HEK293 (cell line): Measurements from ENCODE around the gene ABHD14A.

Experiments
- CTCF ChIA-PET: fragments of 350-600 bp; formaldehyde crosslinking; extraction: SDS; loops from one replicate; lab custom pipeline; 2021; ENCODE audit warnings: antibody characterized with exemption; lab: Yijun Ruan, JAX
- POLR2A ChIA-PET: fragments of 300-600 bp; formaldehyde crosslinking; extraction: SDS; loops from one replicate; lab custom pipeline; 2020; ENCODE audit warnings: antibody characterized with exemption, inconsistent platforms; lab: Yijun Ruan, JAX
- H3K27ac ChIP-seq: fragments of 200-500 bp; sonication (Bioruptor generic); 2 replicates; pipeline ENCODE4 v1.5.1; 2014; ENCODE audit warnings: low read depth, low read length, control low read depth, inconsistent platforms; ENCODE audit errors: extremely low read depth
- H3K36me3 ChIP-seq, 2 experiments: fragments of 200-500 bp in 1 of 2; sonication (Bioruptor generic) in 1 of 2; 1 replicate in 1 of 2; 2 replicates in 1 of 2; pipeline ENCODE4 v1.5.1; 2014 to 2017; ENCODE audit warnings: inconsistent platforms in 2 of 2, low read length in 2 of 2; ENCODE audit not compliant: control insufficient read depth in 2 of 2, insufficient read depth in 1 of 2
- H3K4me1 ChIP-seq: fragments of 200-500 bp; sonication (Bioruptor generic); 2 replicates; pipeline ENCODE4 v1.5.1; 2014; ENCODE audit warnings: mild to moderate bottlenecking, low read length, inconsistent platforms; ENCODE audit not compliant: control insufficient read depth, insufficient read depth
- H3K4me3 ChIP-seq: 2 replicates; pipeline ENCODE4 v1.5.1; 2011; ENCODE audit warnings: low read depth, mild to moderate bottlenecking, control low read depth, low read length, moderate library complexity
- H3K9me3 ChIP-seq: fragments of 200-500 bp; sonication (Bioruptor generic); 2 replicates; pipeline ENCODE4 v1.5.1; 2014; ENCODE audit warnings: low read depth, low read length, inconsistent platforms; ENCODE audit not compliant: control insufficient read depth, insufficient read depth
- GFI1B ChIP-seq: fragments of 450-650 bp; formaldehyde crosslinking; IDR thresholded peaks from 2 replicates; pipeline ENCODE4 v1.5.1; 2016; ENCODE audit warnings: missing biosample characterization, missing genetic modification characterization
- INSM2 ChIP-seq: fragments of 450-650 bp; formaldehyde crosslinking; IDR thresholded peaks from 2 replicates; pipeline ENCODE4 v1.5.1; 2016; ENCODE audit warnings: missing biosample characterization, missing genetic modification characterization
- MEIS1 ChIP-seq: sonication (generic); formaldehyde crosslinking; IDR thresholded peaks from 2 replicates; pipeline ENCODE4 v1.8.1; 2022; ENCODE audit warnings: missing genetic modification reagents, mild to moderate bottlenecking, borderline replicate concordance
- SCRT2 ChIP-seq: fragments of 450-650 bp; formaldehyde crosslinking; IDR thresholded peaks from 2 replicates; pipeline ENCODE4 v1.5.1; 2016; ENCODE audit warnings: missing biosample characterization, missing genetic modification characterization
- WT1 ChIP-seq: fragments of 450-650 bp; formaldehyde crosslinking; IDR thresholded peaks from 2 replicates; pipeline ENCODE4 v1.5.1; 2016; ENCODE audit warnings: missing biosample characterization, missing genetic modification characterization
- ZBTB17 ChIP-seq: fragments of 450-650 bp; formaldehyde crosslinking; IDR thresholded peaks from 2 replicates; pipeline ENCODE4 v1.5.1; 2016; ENCODE audit warnings: missing biosample characterization, missing genetic modification characterization
- ZBTB8A ChIP-seq: fragments of 450-650 bp; formaldehyde crosslinking; IDR thresholded peaks from 2 replicates; pipeline ENCODE4 v1.5.1; 2016; ENCODE audit warnings: missing biosample characterization, missing genetic modification characterization
- ZEB2 ChIP-seq: fragments of 450-650 bp; formaldehyde crosslinking; IDR thresholded peaks from 2 replicates; pipeline ENCODE4 v1.5.1; 2016; ENCODE audit warnings: missing biosample characterization, missing genetic modification characterization
- ZFHX2 ChIP-seq: fragments of 450-650 bp; formaldehyde crosslinking; conservative IDR thresholded peaks from 2 replicates; pipeline ENCODE4 v1.5.1; 2016; ENCODE audit warnings: missing biosample characterization, missing genetic modification characterization
- ZFP3 ChIP-seq: fragments of 450-650 bp; formaldehyde crosslinking; IDR thresholded peaks from 2 replicates; pipeline ENCODE4 v1.5.1; 2016; ENCODE audit warnings: low read depth, missing biosample characterization, missing genetic modification characterization
- ZNF114 ChIP-seq: fragments of 450-650 bp; formaldehyde crosslinking; IDR thresholded peaks from 2 replicates; pipeline ENCODE4 v1.5.0; 2017; ENCODE audit warnings: missing biosample characterization, missing genetic modification characterization
- ZNF133 ChIP-seq: fragments of 450-650 bp; formaldehyde crosslinking; IDR thresholded peaks from 2 replicates; pipeline ENCODE4 v1.5.1; 2016; ENCODE audit warnings: missing biosample characterization, missing genetic modification characterization
- ZNF155 ChIP-seq: fragments of 450-650 bp; formaldehyde crosslinking; IDR thresholded peaks from 2 replicates; pipeline ENCODE4 v1.5.1; 2016; ENCODE audit warnings: missing biosample characterization, missing genetic modification characterization
- ZNF184 ChIP-seq: fragments of 450-650 bp; IDR thresholded peaks from 2 replicates; pipeline ENCODE4 v1.5.1; 2018; ENCODE audit warnings: missing biosample characterization, mild to moderate bottlenecking, missing genetic modification characterization
- ZNF19 ChIP-seq: fragments of 450-650 bp; formaldehyde crosslinking; IDR thresholded peaks from 2 replicates; pipeline ENCODE4; 2016; ENCODE audit warnings: missing biosample characterization, missing genetic modification characterization, low read depth
- ZNF202 ChIP-seq: fragments of 450-650 bp; formaldehyde crosslinking; IDR thresholded peaks from 2 replicates; pipeline ENCODE4 v1.5.1; 2016; ENCODE audit warnings: missing biosample characterization, missing genetic modification characterization, borderline replicate concordance
- ZNF239 ChIP-seq: fragments of 450-650 bp; formaldehyde crosslinking; IDR thresholded peaks from 2 replicates; pipeline ENCODE4 v1.5.1; 2016; ENCODE audit warnings: missing biosample characterization, missing genetic modification characterization
- ZNF248 ChIP-seq: fragments of 450-650 bp; formaldehyde crosslinking; IDR thresholded peaks from 2 replicates; pipeline ENCODE4 v1.5.1; 2017; ENCODE audit warnings: missing biosample characterization, missing genetic modification characterization
- ZNF571 ChIP-seq: fragments of 450-650 bp; formaldehyde crosslinking; IDR thresholded peaks from 2 replicates; pipeline ENCODE4 v1.5.0; 2017; ENCODE audit warnings: missing biosample characterization, missing genetic modification characterization
- ZNF600 ChIP-seq: fragments of 450-650 bp; formaldehyde crosslinking; IDR thresholded peaks from 2 replicates; pipeline ENCODE4 v1.5.1; 2016; ENCODE audit warnings: missing biosample characterization, missing genetic modification characterization
- ZNF621 ChIP-seq: fragments of 450-650 bp; formaldehyde crosslinking; IDR thresholded peaks from 2 replicates; pipeline ENCODE4 v1.5.1; 2017; ENCODE audit warnings: missing biosample characterization, missing genetic modification characterization
- ZNF623 ChIP-seq: fragments of 450-650 bp; formaldehyde crosslinking; IDR thresholded peaks from 2 replicates; pipeline ENCODE4 v1.5.1; 2016; ENCODE audit warnings: missing biosample characterization, missing genetic modification characterization
- ZNF677 ChIP-seq: fragments of 450-650 bp; IDR thresholded peaks from 2 replicates; pipeline ENCODE4 v1.5.0; 2018; ENCODE audit warnings: missing biosample characterization, mild to moderate bottlenecking, missing genetic modification characterization, moderate library complexity
- ZNF701 ChIP-seq: fragments of 450-650 bp; formaldehyde crosslinking; IDR thresholded peaks from 2 replicates; pipeline ENCODE4 v1.5.1; 2016; ENCODE audit warnings: missing biosample characterization, missing genetic modification characterization
- ZNF791 ChIP-seq: fragments of 450-650 bp; formaldehyde crosslinking; IDR thresholded peaks from 2 replicates; pipeline ENCODE4 v1.5.1; 2016; ENCODE audit warnings: missing biosample characterization, missing genetic modification characterization
- ZNF792 ChIP-seq: fragments of 450-650 bp; formaldehyde crosslinking; IDR thresholded peaks from 2 replicates; pipeline ENCODE4 v1.5.1; 2016; ENCODE audit warnings: missing biosample characterization, missing genetic modification characterization
- ZNF843 ChIP-seq: fragments of 450-650 bp; formaldehyde crosslinking; IDR thresholded peaks from 2 replicates; pipeline ENCODE4 v1.5.1; 2016; ENCODE audit warnings: missing biosample characterization, missing genetic modification characterization
- TF ChIP-seq, protein P1 (sequence below): fragments of 450-650 bp; formaldehyde crosslinking; IDR thresholded peaks from 2 replicates; pipeline ENCODE4 v1.5.1; 2016; ENCODE audit warnings: missing biosample characterization, missing genetic modification characterization
- TF ChIP-seq, protein P2 (sequence below): fragments of 450-650 bp; formaldehyde crosslinking; IDR thresholded peaks from 2 replicates; pipeline ENCODE4 v1.5.1; 2016; ENCODE audit warnings: missing biosample characterization, missing genetic modification characterization

Gene ABHD14A

DNA sequence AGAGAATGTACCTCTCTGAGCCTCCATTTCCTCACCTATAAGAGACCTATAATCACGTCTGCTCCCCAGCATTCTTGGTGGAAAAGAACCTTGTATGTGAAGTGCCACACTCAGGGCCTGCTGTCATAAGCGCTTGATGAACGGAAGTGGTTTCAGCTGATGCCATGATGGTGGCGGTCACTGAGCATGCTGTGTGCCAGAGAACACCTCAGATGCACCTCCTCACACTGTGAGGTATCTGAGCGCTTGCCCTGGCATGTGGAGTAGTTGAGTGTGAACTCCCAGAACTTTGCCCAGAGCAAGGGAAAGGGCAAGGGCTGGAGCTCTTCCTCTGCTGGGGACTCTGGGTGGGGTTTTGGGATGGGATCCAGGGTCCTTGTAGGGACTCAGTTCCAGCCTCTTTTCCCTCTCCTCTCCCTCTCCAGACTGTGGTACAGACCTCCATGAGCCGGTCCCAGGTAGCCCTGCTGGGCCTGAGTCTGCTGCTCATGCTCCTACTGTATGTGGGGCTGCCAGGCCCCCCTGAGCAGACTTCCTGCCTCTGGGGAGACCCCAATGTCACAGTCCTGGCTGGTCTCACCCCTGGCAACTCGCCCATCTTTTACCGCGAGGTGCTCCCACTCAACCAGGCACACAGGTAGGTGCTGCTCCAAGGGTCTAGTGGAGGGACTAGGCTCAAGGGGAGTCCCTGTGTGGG lies 2.7 kb downstream of the ABHD14A start:
- no peaks in the 10 kb centered on the region for H3K9me3 ChIP-seq
- POLR2A ChIA-PET: interaction anchor here (1.6 kb wide), 1 partner anchor 15 kb away, joined by 4 read pairs; no protein-coding TSS in a partner anchor
- no peak for TF ChIP-seq ZNF19 (tag by site-specific recombination)
- TF ChIP-seq ZFHX2: no peak
- TF ChIP-seq ZNF114 (tag by site-specific recombination): no peak
- TF ChIP-seq ZFP3 (tag by site-specific recombination): no peak
- no peak for TF ChIP-seq INSM2 (tag by site-specific recombination)
- no peak for TF ChIP-seq ZNF701 (tag by site-specific recombination)
- TF ChIP-seq WT1 (tag by site-specific recombination): no peak
- no peak for TF ChIP-seq ZNF843 (tag by site-specific recombination)
- TF ChIP-seq ZBTB8A (tag by site-specific recombination): no peak
- no peak for TF ChIP-seq SCRT2 (tag by site-specific recombination)
- no peak for TF ChIP-seq ZNF571 (tag by site-specific recombination)
- TF ChIP-seq ZNF677: no peak
- TF ChIP-seq ZNF792 (tag by site-specific recombination): no peak
- TF ChIP-seq ZEB2 (tag by site-specific recombination): no peak
- CTCF ChIA-PET: interaction anchor here (0.8 kb wide), 1 partner anchor 36 kb away, joined by 3 read pairs; the partner anchor contains the start of gene RRP9
- peaks cover 0 to 8% of the 10 kb centered on the region in 2 experiments; a peak in 1 of 3 replicates for H3K36me3 ChIP-seq
- H3K4me1 ChIP-seq: no peaks in the 10 kb centered on the region
- no peak overlapping the region for H3K4me3 ChIP-seq
- H3K27ac ChIP-seq: no peak overlapping the region

GRCh38 chr3:51978143-51978502 lies 3.3 kb downstream of the ABHD14A start:
- no peak for TF ChIP-seq ZBTB17 (tag by site-specific recombination)
- TF ChIP-seq ZNF133: no peak
- TF ChIP-seq ZNF600 (tag by site-specific recombination): no peak
- no peak for TF ChIP-seq ZNF184
- no peak for TF ChIP-seq MEIS1
- TF ChIP-seq ZNF248 (tag by site-specific recombination): no peak
- no peak for TF ChIP-seq ZNF791 (tag by site-specific recombination)
- TF ChIP-seq, protein P1, sequence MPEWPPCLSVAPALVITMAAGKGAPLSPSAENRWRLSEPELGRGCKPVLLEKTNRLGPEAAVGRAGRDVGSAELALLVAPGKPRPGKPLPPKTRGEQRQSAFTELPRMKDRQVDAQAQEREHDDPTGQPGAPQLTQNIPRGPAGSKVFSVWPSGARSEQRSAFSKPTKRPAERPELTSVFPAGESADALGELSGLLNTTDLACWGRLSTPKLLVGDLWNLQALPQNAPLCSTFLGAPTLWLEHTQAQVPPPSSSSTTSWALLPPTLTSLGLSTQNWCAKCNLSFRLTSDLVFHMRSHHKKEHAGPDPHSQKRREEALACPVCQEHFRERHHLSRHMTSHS (tag by site-specific recombination): no peak
- TF ChIP-seq ZNF202 (tag by site-specific recombination): no peak
- TF ChIP-seq ZNF155 (tag by site-specific recombination): no peak
- TF ChIP-seq, protein P2, sequence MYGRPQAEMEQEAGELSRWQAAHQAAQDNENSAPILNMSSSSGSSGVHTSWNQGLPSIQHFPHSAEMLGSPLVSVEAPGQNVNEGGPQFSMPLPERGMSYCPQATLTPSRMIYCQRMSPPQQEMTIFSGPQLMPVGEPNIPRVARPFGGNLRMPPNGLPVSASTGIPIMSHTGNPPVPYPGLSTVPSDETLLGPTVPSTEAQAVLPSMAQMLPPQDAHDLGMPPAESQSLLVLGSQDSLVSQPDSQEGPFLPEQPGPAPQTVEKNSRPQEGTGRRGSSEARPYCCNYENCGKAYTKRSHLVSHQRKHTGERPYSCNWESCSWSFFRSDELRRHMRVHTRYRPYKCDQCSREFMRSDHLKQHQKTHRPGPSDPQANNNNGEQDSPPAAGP (tag by site-specific recombination): no peak
- no peak for TF ChIP-seq ZNF623 (tag by site-specific recombination)
- TF ChIP-seq ZNF239 (tag by site-specific recombination): no peak
- no peak for TF ChIP-seq GFI1B (tag by site-specific recombination)
- TF ChIP-seq ZNF621: no peak
- ChIA-PET CTCF (interaction anchor here (1.2 kb wide), 1 partner anchor 38 kb away, joined by 3 read pairs; no protein-coding TSS in a partner anchor), POLR2A (no interaction called here)
- Histone ChIP-seq H3K27ac (no peak overlapping the region), H3K9me3 (no peaks in the 10 kb centered on the region), H3K36me3 (peaks cover 0 to 8% of the 10 kb centered on the region in 2 experiments; a peak in 1 of 3 replicates), H3K4me3 (no peak overlapping the region), H3K4me1 (no peaks in the 10 kb centered on the region)
